Endothelial cell of umbilical vein (primary cell): ENCODE results near the gene MINK1. TPM values are rescaled to one million over a fixed set of nuclear protein-coding genes. Genes with fewer than 3 reads are reported as not detected.
"Not testable (repeated sequence)": the region's sequence is repeated elsewhere in the genome, so short reads cannot be mapped to it uniquely, and the experiment has no call there.

Source experiments
- BruUV-seq: library from RNA; stranded (reverse); fragments of 400-500 nt; replicated peaks from 2 replicates; lab custom pipeline; 2021; lab: Mats Ljungman, UMichigan
- CTCF ChIA-PET: fragments of 300-600, 350-600 bp; sonication (Branson Sonifier 250); formaldehyde crosslinking; loops from one replicate; lab custom pipeline; 2021; ENCODE audit warnings: antibody characterized with exemption, inconsistent platforms; lab: Charles Lee
- POLR2A ChIA-PET: fragments of 300-600, 350-600 bp; sonication (Branson Sonifier 250); formaldehyde crosslinking; loops from one replicate; lab custom pipeline; 2021; ENCODE audit warnings: antibody characterized with exemption, inconsistent platforms; lab: Charles Lee
- DNase-seq: peaks from one replicate; pipeline ENCODE4 v3.0.0-alpha.2; 2011; ENCODE audit warnings: low read depth, low spot score
- FAIRE-seq: peaks from 2 replicates; lab custom pipeline; 2011; peaks lifted over from hg19 to GRCh38; lab: Jason Lieb, UNC
- H2AFZ ChIP-seq: 2 replicates; pipeline ENCODE4 v1.6.0; 2012; ENCODE audit warnings: low read depth, low read length, control low read depth, inconsistent platforms
- H3K27ac ChIP-seq: 2 replicates; pipeline ENCODE4 v1.5.1; 2011; ENCODE audit warnings: low read depth, mild to moderate bottlenecking, control low read depth, low read length, moderate library complexity; ENCODE audit not compliant: insufficient read depth
- H3K27me3 ChIP-seq, 2 experiments: 2 replicates each; pipeline versions ENCODE4 v1.6.0 to v1.6.1; 2011; ENCODE audit warnings: low read length in 2 of 2, mixed read lengths in 1 of 2; ENCODE audit not compliant: control insufficient read depth in 2 of 2, insufficient read depth in 2 of 2
- H3K36me3 ChIP-seq, 2 experiments: 2 replicates in 1 of 2; 3 replicates in 1 of 2; pipeline ENCODE4 v1.5.1; 2011; ENCODE audit warnings: low read length in 2 of 2, mild to moderate bottlenecking in 1 of 2, moderate library complexity in 1 of 2; ENCODE audit not compliant: control insufficient read depth in 2 of 2, insufficient read depth in 2 of 2; ENCODE audit errors: extremely low read depth in 1 of 2
- H3K4me1 ChIP-seq: 3 replicates; pipeline ENCODE4 v1.5.1; 2011; ENCODE audit warnings: mild to moderate bottlenecking, low read length; ENCODE audit not compliant: control insufficient read depth, insufficient read depth; ENCODE audit errors: extremely low read depth
- H3K4me2 ChIP-seq: 2 replicates; pipeline ENCODE4 v1.6.1; 2011; ENCODE audit warnings: low read length, control low read depth, mixed read lengths; ENCODE audit not compliant: insufficient read depth
- H3K4me3 ChIP-seq, 3 experiments: fragments of 200-600 bp in 1 of 3; sonication (generic), shearing (Covaris generic) in 1 of 3; replicated peaks in 1 of 3; 2 replicates each; pipeline ENCODE4 v1.5.1; 2011 to 2016; ENCODE audit warnings: control low read depth in 3 of 3, low read length in 3 of 3, mild to moderate bottlenecking in 2 of 3, inconsistent platforms in 1 of 3, low read depth in 1 of 3, moderate library complexity in 1 of 3; ENCODE audit not compliant: insufficient read depth in 1 of 3
- H3K79me2 ChIP-seq: 2 replicates; pipeline ENCODE4 v1.6.0; 2012; ENCODE audit warnings: low read length, inconsistent platforms; ENCODE audit not compliant: control insufficient read depth, insufficient read depth
- H3K9ac ChIP-seq: replicated peaks from 2 replicates; pipeline ENCODE3; 2011; ENCODE audit warnings: low read length, control low read depth; ENCODE audit not compliant: insufficient read depth; ENCODE audit errors: extremely low read depth
- H3K9me1 ChIP-seq: replicated peaks from 3 replicates; pipeline ENCODE4 v1.6.0; 2011; ENCODE audit warnings: mild to moderate bottlenecking, low read length; ENCODE audit not compliant: control insufficient read depth, insufficient read depth; ENCODE audit errors: extremely low read depth
- H3K9me3 ChIP-seq: replicated peaks from 2 replicates; pipeline ENCODE4 v1.5.1; 2012; ENCODE audit warnings: low read length, inconsistent platforms; ENCODE audit not compliant: control insufficient read depth, insufficient read depth
- H4K20me1 ChIP-seq: replicated peaks from 2 replicates; pipeline ENCODE3; 2011; ENCODE audit warnings: mild to moderate bottlenecking, low read length; ENCODE audit not compliant: control insufficient read depth, insufficient read depth; ENCODE audit errors: extremely low read depth
- GATA2 ChIP-seq: IDR thresholded peaks from 2 replicates; pipeline ENCODE4 v1.7.0; 2011; ENCODE audit warnings: low read depth, mild to moderate bottlenecking, moderate library complexity, mixed read lengths, low read length; ENCODE audit not compliant: insufficient read length, insufficient read depth
- JUN ChIP-seq: IDR thresholded peaks from 2 replicates; pipeline ENCODE4 v1.6.1; 2011; ENCODE audit warnings: borderline replicate concordance, low read depth; ENCODE audit not compliant: insufficient read length, insufficient read depth
- MYC ChIP-seq: IDR thresholded peaks from one replicate; pipeline ENCODE4 v1.6.1; 2011; ENCODE audit warnings: mild to moderate bottlenecking, low read depth, low read length
- dilution Hi-C: fragments of 300-500 bp; cut with MboI; formaldehyde crosslinking; loops from one replicate; pipeline ENCODE4 v1.15.0; 2019; ENCODE audit warnings: low sequenced_read_pairs; ENCODE audit not compliant: extremely low pct_ligation_motif_present
- intact Hi-C: fragments of 100-400 bp; cut with micrococcal nuclease; formaldehyde crosslinking; loops from one replicate; pipeline ENCODE4 v1.10.0; 2022
- polyA plus RNA-seq, 4 experiments: library from polyadenylated mRNA; depleted of rRNA in 3 of 4; stranded (reverse) in 3 of 4; unstranded in 1 of 4; fragments of >200 nt; gene quantifications; 2 replicates each; pipeline versions ENCODE4 v1.2.1 to v1.2.3, GENCODE V29; 2011 to 2012; ENCODE audit warnings: missing spikeins in 1 of 4
- total RNA-seq: library from RNA; stranded (reverse); gene quantifications from 2 replicates; pipeline ENCODE4 v1.2.3, GENCODE V29; 2021

The MINK1 gene
- total and polyA plus RNA-seq, 2 donors (not counting 3 experiments of a cell fraction or from before 2014, with no cell fraction given), result 53.6 to 89.4 TPM

- intact Hi-C loops, result no loop called here
Measured at GRCh38 chr17:4913994-4914393, 80.9 kb downstream of the MINK1 start.

DNA sequence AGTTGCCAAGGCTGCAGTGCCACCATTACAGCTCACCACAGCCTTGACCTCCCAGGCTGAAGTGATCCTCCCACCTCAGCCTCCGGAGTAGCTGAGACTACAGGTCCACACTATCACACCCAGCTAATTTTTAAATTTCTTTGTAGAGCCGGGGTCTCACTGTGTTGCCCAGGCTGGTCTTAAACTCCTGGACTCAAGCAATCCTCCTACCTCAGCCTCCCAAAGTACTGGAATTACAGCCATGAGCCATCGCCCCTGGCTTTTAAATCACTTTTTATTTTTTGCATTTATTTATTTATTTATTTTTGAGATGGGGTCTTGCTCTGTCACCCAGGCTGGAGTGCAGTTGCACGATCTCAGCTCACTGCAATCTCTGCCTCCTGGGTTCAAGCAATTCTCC, 81.4 kb downstream of the MINK1 start:
- H3K27ac ChIP-seq, H3K4me2 ChIP-seq, H3K4me3 ChIP-seq, BruUV-seq, DNase-seq, H3K27me3 ChIP-seq, FAIRE-seq, dilution Hi-C loops, H3K9me3 ChIP-seq, H4K20me1 ChIP-seq, H3K79me2 ChIP-seq, H3K9me1 ChIP-seq, H3K36me3 ChIP-seq, intact Hi-C loops, H3K9ac ChIP-seq, H3K4me1 ChIP-seq, H2AFZ ChIP-seq: not testable (repeated sequence)
- ChIA-PET POLR2A (interaction anchor here (0.7 kb wide), 1 partner anchor 1511 kb away, joined by 3 read pairs; no protein-coding TSS in a partner anchor), CTCF (interaction anchor here (0.7 to 2.6 kb wide), 3 partner anchors 11 to 73 kb away, joined by 3 to 11 read pairs (median 6); partner anchors contain the start of genes CAMTA2, CHRNE, RNF167 and SLC25A11)

More at GRCh38 chr17:4913994-4914393, 80.9 kb downstream of the MINK1 start:
- Histone ChIP-seq H3K27me3 (no peaks in the 10 kb centered on the region), H2AFZ (no peak overlapping the region), H4K20me1 (no peaks in the 10 kb centered on the region), H3K79me2 (no peaks in the 10 kb centered on the region), H3K4me1 (no peaks in the 10 kb centered on the region), H3K9ac (no peak overlapping the region), H3K9me1 (no peaks in the 10 kb centered on the region), H3K27ac (no peak overlapping the region), H3K4me2 (no peak overlapping the region), H3K4me3 (no peak overlapping the region), H3K9me3 (no peaks in the 10 kb centered on the region), H3K36me3 (no peaks in the 10 kb centered on the region)
- DNase-seq (no peak), FAIRE-seq (no peak)
- no TSS peak for BruUV-seq
- CTCF ChIA-PET, result interaction anchor here (0.7 to 2.6 kb wide), 4 partner anchors 11 to 73 kb away, joined by 3 to 11 read pairs (median 5); partner anchors contain the start of genes CAMTA2, CHRNE, RNF167 and SLC25A11
- dilution Hi-C loops, result no loop called here
- TF ChIP-seq JUN, result no peak
- no peak for TF ChIP-seq GATA2
- TF ChIP-seq MYC, result no peak
- POLR2A ChIA-PET, result interaction anchor here (0.7 kb wide), 1 partner anchor 1511 kb away, joined by 3 read pairs; no protein-coding TSS in a partner anchor
